GM19372 (cell line): ENCODE results near the gene ARHGAP45.

ENCODE experiments used
- ATAC-seq: cut with Tn5 transposase; IDR thresholded peaks from one replicate; pipeline ENCODE4 v1.9.1; 2021; ENCODE audit warnings: mild to moderate bottlenecking, low read depth, moderate library complexity; ENCODE audit not compliant: unreplicated experiment

ARHGAP45 gene

DNA sequence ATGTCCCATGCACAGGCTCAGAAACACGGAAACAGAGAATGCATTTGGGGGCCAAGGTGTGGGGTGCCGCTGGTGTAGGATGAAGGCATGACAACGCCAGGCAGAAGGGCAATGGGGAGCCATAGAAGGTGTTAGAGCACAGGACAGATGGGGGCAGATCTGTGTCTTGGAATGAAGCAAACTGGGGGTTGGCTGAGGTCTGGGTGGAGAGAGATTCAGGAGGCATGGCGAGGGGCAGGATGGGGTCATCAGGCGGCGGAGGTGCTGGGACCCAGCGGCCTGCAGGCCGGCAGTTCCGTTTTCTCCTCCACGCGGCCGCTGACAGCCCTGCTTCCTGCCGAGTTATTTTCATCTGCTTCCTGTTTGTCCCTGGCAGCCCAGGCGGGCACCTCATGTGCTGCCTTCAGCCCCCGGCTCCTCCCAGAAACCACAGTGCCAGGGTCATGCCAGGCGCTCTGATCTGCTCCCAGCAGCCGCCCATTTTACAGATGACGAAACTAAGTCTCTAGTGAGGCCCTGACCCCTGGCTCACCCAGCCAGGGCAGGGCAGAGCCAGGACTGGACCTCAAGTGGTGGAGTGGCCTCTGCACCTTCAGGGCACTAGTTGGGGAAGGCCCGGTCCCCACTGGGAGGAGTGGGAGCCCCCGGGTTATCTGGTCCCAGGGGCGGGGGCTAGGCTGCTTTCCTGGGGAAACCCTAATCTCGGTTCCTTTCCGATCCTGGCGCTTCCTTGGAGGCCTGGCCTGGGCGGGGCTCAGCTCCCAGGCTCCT, 2.2 kb downstream of the ARHGAP45 start:
- ATAC-seq = no peak

DNA sequence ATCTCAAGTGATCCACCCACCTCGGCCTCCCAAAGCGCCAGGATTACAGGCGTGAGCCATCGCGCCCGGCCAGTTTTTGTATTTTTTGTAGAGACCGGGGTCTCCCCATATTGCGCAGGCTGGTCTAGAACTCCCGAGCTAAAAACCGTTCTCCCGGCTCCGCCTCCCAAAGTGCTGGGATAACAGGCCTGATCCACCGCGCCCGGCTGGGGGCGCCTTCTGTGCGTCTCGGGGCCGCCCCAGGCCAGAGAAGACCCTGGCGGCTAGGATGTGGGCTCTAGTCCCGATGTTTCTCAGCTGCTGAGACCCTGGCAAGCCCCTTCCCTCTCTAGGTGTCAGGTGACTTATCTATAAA, 3.6 kb downstream of the ARHGAP45 start:
- no peak for ATAC-seq

DNA sequence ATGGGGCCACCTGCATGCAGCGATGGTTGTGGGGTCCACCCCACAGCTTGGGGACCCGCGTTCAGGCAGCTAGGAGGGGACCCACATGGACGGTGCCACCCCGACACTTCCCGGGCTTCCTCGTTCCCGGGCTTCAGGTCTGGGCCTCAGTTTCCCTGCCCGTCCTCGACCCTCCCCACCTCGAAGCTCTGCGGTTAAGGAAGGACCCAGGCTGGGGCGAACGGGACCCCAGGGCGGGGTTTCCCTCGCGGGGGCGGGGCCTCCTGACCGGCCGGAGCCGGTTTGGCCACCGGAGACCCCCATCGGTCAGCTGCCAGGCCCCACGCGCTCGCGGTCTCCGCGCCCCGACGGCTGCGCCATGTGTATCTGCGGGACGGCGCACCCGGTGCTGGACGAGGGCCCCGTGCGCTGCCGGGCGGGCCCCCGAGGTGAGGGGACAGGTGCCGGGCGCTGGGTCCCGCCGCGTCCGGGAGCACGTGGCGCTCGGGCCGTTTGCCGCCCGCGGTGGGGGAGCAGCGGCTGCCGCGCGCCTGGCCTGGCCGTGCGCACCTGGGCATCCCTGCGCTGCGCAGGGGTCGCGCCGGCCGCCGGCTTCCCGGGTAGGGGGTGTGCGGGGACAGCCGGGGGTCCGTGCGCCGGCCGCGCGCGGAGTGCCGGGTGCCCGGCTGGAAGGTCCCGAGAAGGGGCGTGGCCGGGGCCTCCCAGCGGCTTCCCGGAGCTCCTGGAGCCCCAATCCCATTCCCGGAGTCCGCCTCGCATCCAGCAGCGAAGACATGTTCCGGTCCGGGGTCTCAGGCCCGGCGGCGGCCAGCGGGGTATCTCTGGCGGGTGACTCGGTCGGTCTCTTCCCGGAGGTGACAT, 4.2 kb downstream of the ARHGAP45 start:
- no peak for ATAC-seq

DNA sequence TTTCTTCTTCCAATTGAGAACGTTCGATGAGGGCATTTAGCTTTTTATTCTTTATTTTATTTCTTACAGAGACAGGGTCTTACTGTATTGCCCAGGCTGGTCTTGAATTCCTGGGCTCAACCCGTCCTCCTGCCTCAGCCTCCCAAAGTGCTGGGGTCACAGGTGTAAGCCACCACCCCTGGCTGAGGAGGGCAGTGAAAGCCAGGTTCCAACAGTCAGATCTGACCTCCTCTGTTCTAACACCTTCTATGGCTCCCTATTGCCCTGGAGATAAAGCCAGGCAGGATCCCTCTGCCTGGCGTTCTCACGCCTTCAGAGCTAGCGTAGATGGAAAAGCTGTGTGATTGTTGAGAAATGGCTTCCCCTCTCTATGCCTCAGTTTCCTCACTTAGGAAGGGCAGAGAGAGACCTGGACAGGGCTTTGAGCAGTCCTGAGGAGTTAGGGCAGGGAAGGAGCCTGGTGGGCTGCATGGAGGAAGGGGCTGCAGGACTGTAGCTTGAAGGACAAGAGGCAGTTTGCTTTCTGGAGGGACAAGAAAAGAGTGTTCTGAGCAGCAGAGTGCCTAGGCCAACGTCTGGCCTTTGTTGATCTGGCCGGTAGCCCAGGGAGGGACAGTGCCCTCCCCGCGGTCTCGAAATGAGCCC, 5.5 kb downstream of the ARHGAP45 start:
- no peak for ATAC-seq

DNA sequence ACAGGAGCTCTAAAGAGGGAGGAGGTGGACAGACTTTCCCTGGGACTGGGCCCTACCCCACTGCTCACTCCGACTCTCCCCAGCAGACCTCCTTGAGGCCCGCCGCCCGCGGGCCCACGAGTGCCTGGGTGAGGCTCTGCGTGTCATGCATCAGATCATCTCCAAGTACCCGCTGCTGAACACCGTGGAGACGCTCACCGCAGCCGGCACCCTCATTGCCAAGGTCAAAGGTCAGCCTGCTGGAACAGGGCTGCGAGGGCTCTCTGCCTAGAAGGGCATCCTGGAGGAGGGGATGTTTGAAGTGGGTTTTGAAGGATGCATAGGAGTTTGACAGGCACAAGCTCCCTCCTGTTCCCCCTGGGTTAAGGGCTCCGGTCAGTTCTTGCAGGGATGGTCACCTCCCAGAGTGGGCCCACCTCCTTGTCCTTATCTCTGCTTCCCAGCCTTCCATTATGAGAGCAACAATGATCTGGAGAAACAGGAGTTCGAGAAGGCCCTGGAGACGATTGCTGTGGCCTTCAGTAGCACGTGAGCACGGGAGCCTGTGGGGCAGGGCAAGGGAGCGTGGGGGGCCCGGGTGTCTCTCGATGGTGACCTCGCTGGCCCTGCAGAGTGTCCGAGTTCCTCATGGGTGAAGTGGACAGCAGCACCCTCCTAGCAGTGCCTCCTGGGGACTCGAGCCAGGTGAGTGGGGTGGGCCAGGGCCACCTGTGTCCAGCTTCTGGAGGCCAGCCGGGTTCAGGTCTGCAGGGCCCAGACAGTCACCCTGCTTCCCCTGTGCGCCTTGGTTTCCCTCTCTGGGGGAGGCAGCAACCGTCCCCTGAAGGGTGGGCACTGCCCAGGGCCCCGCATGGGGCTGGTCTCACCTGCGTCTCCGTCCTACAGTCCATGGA, 6.3 kb downstream of the ARHGAP45 start:
- no peak for ATAC-seq

DNA sequence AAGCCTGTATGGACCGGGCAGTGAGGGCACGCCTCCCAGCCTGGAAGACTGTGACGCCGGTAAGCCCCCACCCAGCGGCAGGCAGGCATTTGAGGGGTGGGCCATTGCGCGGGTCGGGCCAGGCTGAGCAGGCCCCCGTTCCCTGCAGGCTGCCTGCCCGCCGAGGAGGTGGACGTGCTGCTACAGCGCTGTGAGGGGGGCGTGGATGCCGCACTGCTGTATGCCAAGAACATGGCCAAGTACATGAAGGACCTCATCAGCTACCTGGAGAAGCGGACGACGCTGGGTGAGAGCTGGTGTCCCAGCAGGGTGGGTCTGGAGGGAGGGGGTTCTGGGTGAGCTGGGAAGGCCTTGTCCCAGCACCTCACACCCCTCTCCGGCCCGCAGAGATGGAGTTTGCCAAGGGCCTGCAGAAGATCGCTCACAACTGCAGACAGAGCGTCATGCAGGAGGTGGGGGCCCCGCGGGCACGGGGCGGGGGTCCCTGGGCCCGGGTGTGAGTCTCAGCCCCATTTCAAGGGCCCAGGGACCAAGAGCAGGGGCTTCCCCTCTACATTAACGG, 7.1 kb downstream of the ARHGAP45 start:
- ATAC-seq = no peak

DNA sequence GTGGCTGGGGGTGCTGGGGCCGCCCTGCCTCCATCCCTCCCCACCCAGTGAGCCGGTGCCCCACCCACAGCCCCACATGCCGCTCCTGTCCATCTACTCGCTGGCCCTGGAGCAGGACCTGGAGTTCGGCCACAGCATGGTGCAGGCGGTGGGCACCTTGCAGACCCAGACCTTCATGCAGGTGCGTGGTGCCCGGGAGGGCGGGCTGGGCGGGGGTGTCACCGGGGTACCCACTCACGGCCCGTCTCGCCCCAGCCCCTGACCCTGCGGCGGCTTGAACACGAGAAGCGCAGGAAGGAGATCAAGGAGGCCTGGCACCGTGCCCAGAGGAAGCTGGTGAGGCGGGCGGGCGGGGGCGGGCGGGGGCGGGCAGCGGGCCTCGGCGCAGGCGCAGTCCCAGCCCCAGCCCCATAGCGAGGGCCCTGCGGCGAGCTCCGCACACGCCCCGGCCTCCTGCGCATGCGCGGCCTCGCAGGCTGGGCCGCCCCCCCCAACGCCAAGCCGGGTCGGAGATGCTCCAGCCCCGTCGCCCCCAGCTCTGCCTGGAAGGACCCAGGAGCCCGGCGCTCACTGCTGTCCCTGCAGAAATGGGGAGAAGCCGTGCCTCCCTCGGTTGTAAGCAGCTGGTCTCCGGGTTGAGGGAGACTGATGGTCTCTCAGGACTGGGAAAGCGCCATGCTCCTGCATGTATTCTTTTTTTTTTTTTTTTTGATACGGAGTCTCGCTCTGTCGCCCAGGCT, 7.7 kb downstream of the ARHGAP45 start:
- ATAC-seq = no peak

DNA sequence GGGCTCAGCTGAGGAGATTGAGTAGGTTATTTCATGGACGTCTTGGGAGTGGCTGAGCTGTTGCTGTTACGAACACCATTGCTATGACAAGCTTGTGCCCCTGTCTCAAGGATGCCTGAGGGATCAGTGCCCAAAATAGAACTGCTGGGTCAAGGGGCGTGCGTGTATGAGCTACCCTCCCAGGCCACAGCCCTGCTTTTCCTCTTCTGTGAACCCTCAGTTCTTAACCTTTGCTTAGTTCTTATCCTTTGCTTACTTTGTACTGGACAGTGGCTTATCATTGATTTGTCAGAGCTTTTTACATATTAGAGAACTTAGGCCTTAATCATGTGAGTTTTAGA, 9.0 kb downstream of the ARHGAP45 start:
- ATAC-seq = no peak

DNA sequence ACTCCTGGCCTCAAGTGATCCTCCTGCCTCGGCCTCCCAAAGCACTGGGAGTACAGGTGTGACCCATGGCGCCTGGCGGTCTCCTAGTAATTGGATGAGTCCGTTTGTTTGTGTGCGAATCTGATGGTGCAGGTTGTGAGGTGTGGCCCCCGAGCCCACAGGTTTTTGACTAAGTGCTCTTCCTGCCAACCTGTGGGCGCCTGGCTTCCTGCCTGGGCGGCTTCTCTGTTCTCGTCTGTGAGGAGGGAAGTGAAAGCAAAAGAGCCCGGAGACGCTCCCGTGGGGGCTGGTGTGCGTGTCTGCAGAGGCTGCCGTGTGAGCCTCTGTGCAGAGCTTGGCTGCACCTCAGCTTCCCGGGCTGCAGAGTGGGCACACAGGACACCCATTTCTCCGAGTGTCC, 10.0 kb downstream of the ARHGAP45 start:
- peak; percentile 75 for ATAC-seq

DNA sequence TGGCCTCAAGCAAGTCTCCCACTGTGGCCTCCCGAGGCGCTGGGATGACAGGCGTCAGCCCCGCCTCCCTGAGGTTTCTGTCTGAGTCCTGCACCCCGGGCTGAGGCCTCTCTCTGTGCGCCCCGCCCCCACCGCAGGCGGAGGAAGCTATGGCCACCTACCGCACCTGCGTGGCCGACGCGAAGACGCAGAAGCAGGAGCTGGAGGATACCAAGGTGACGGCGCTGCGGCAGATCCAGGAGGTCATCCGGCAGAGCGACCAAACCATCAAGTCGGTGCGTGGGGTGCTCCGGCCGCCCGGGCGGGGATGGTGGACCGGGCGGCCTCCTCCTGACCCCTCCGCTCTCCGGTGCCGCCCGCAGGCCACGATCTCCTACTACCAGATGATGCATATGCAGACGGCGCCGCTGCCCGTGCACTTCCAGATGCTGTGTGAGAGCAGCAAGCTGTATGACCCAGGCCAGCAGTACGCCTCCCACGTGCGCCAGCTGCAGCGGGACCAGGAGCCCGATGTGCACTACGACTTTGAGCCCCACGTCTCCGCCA, 12.7 kb downstream of the ARHGAP45 start:
- no peak for ATAC-seq

DNA sequence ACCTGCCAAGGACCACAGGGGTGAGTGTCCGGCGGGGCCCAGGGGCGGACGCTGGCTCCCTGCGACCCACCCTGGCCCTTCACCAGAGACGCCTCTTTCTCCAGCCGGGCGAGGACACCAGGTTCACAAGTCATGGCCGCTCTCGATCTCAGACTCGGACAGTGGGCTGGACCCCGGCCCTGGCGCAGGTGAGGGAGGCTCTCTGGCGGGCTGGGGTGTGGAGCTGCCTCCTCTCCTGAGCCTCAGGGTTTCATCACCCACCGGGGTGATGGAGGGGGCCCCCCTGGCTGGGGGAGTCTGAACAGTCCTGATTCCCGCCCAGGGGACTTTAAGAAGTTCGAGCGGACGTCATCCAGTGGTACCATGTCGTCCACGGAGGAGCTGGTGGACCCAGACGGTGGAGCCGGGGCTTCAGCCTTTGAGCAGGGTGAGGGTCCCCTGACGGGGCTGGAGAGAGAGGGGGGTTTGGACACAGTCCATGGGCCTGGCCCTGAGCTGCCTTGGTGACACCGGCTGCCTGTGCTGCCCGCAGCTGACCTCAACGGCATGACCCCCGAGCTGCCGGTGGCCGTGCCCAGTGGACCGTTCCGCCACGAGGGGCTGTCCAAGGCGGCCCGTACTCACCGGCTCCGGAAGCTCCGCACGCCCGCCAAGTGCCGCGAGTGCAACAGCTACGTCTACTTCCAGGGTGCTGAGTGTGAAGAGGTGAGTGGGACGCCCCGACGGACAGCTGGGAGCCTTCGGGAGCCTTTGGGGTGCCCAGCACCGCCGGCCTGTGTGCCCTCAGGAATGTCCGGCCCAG, 13.6 kb downstream of the ARHGAP45 start:
- no peak for ATAC-seq

DNA sequence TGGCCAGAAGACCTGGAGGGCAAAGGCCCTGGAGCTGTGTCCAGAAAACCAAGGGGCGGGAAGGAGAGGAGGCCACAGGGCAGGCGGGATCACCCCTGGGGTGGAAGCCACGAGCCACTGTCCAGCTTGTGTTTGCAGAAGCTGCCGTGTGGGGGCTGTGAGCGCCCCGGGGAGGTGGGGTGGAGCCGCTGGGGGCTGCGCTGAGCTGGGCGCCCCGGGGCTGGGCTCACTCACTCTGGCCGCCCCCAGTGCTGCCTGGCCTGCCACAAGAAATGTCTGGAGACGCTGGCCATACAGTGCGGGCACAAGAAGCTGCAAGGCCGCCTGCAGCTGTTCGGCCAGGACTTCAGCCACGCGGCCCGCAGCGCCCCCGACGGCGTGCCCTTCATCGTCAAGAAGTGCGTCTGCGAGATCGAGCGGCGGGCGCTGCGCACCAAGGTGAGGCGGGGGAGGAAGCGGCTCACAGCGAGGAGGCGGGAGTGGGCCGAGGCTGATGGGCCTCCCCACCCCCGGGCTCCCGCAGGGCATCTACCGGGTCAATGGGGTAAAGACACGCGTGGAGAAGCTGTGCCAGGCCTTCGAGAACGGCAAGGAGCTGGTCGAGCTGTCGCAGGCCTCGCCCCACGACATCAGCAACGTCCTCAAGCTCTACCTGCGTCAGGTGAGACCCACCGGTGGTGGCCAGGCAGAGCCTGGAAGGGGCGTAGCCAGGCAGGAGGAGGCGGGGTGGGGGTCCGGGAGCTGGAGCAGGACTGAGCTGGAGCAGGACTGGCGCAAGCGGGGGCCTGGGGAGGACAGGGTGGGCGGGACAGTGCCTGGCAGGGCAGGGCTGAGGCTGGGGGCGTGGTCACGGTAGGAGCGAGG, 14.6 kb downstream of the ARHGAP45 start:
- no peak for ATAC-seq

DNA sequence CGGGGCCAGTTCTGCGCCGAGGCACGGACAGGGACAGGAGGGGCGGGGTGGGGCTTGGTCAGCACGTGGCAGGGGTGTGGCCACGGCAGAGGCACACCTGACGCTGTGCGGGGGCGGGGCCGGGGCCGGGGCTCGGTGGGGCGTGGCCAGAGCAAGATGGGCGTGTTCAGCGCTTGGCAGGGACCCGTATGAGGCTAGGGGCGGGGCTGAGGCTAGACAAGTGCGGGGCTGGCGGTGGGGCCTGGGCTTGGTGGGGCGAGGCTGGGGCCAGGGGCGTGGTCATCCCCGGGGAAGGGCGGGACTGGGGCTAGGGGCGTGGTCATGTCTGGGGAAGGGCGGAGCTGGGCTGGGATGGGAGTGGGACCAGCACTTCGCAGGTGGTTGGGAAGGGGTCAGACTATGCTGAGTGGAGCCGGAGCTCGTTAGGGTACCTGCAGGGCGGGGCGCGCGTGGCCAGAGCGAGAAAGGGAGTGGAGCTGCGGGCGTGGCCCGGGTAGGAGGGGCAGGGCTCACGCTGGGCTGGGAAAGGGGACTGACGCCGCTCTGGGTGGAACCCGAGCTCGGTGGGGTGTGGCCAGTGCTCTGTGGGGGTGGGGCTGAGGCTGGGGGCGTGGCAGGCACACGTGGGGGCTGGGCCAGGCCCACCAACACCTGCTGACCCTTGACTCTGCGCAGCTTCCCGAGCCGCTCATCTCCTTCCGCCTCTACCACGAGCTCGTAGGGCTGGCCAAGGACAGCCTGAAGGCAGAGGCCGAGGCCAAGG, 15.4 kb downstream of the ARHGAP45 start:
- ATAC-seq = no peak

DNA sequence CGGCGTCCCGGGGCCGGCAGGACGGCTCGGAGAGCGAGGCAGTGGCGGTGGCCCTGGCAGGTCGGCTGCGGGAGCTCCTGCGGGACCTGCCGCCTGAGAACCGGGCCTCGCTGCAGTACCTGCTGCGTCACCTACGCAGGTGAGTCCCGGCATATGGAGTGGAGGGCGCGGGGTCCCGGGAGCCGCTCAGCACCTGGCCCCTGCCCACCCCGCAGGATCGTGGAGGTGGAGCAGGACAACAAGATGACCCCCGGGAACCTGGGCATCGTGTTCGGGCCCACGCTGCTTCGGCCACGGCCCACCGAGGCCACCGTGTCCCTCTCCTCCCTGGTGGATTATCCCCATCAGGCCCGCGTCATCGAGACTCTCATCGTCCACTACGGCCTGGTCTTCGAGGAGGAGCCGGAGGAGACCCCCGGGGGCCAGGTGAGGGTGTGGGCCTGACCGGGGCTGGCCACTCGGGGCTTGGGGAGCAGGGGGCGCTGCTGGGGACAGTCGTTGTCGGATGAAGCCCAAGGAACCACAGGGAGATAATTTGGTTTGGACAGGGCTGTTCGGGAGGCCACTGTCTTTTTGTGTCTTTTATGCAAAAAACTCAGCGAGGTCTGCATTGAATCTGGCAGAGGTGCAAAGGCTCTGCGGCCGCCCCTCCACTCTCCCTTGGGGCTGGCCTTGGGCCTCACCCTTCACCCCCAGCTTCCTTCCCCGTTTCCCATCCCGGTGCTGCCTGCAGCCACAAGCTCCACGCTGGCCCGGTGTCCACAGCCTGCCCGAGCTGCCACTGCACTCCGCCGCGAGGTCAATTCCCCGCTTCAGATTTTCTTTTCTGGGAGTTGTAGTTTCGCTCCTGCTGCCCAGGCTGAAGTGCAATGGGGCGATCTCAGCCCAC, 16.2 kb downstream of the ARHGAP45 start:
- ATAC-seq = no peak

DNA sequence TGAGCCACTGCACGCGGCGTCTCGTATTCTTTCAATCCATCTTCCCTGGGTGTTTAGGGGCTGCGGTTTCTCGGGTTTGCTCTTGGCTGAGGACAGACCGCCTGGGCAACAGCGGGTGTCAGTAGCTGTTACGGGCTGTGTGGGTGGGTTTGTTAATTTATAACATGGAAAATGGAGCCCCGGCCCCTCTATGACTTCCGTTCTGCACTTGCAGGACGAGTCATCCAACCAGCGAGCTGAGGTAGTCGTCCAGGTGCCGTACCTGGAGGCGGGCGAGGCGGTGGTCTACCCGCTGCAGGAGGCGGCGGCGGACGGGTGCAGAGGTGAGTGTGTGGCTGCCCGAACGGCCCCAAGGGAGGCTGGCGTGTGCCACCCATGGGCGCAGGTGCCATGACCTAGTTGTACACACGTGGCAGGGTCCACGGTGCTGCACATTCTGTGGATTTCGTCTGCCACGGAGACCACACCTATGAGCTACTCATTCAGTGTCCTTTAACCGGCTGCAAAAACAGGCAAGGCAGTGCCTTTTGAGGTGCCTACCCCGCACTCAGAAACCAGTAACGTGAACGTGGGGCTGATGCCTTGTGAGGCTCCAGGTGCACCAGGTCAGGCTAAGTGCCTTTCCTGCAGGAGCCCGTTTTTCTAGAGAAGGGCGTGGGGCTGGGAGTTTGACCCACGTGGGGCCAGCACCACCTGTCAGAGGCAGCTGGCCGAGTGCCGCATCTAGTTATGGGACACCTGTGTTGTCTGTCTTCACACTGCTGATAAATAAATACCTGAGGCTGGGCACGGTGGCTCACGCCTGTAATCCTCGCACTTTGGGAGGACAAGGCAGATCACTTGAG, 17.3 kb downstream of the ARHGAP45 start:
- ATAC-seq = no peak
